Left lobe of liver (tissue), 2 donors: ENCODE results near the gene FRMD4A. TPM values are rescaled to one million over a fixed set of nuclear protein-coding genes. Genes with fewer than 3 reads are reported as not detected.
A peak's percentile ranks its signal among the peaks of the same experiment; 100 is the strongest.

Experiments
- ATAC-seq: fragments of 200-7000 bp; cut with Tn5 transposase; one replicate; pipeline ENCODE4 v1.9.1; 2020; ENCODE audit warnings: mild to moderate bottlenecking, moderate library complexity
- DNase-seq: peaks from one replicate; pipeline ENCODE4 v3.0.0-alpha.2; 2020; ENCODE audit warnings: low spot score
- total RNA-seq: library from RNA; stranded (reverse); gene quantifications from one replicate; pipeline ENCODE4 v1.2.1, GENCODE V29; 2021
- donor health status: DM: no; HTN: no; CAD: no; lungs with moderate emphysema.
- donor health status: DM: no; HTN: yes; CAD: no.

Gene FRMD4A
- total RNA-seq, 1 donor from 2014 or later: 13.8 TPM

- ATAC-seq (no peak), DNase-seq (no peak)
Observed at GRCh38 chr10:13669901-13670300, 660.8 kb downstream of the FRMD4A start.

GRCh38 chr10:13669182-13669855 is 661.4 kb downstream of the FRMD4A start:
- ATAC-seq: peak; percentile 87

GRCh38 chr10:13668126-13668525 is 662.6 kb downstream of the FRMD4A start:
- ATAC-seq (no peak), DNase-seq (no peak)

More at GRCh38 chr10:13669182-13669855, 661.4 kb downstream of the FRMD4A start:
- DNase-seq: no peak

GRCh38 chr10:13665516-13666262 is 665.0 kb downstream of the FRMD4A start:
- ATAC-seq: no peak
- no peak for DNase-seq

GRCh38 chr10:13661256-13661655 is 669.5 kb downstream of the FRMD4A start:
- no peak for DNase-seq

GRCh38 chr10:13660551-13660920 is 670.2 kb downstream of the FRMD4A start:
- no peak for ATAC-seq
- DNase-seq: no peak

More at GRCh38 chr10:13661256-13661655, 669.5 kb downstream of the FRMD4A start:
- ATAC-seq: no peak

- DNase-seq (no peak), ATAC-seq (peak; percentile 84)
Observed at GRCh38 chr10:13659887-13660550, 670.7 kb downstream of the FRMD4A start.

GRCh38 chr10:13658871-13659685 is 671.6 kb downstream of the FRMD4A start:
- no peak for DNase-seq
- ATAC-seq: peak; percentile 51

- DNase-seq (no peak), ATAC-seq (no peak)
Observed at GRCh38 chr10:13658264-13658663, 672.5 kb downstream of the FRMD4A start.

- no peak for DNase-seq
- ATAC-seq: no peak
Observed at GRCh38 chr10:13657101-13657680, 673.5 kb downstream of the FRMD4A start.

GRCh38 chr10:13656337-13657100 is 674.2 kb downstream of the FRMD4A start:
- DNase-seq (no peak), ATAC-seq (no peak)

- no peak for DNase-seq
- ATAC-seq: no peak
Observed at GRCh38 chr10:13654846-13655245, 675.9 kb downstream of the FRMD4A start.

GRCh38 chr10:13654118-13654830 is 676.5 kb downstream of the FRMD4A start:
- DNase-seq (no peak), ATAC-seq (no peak)

GRCh38 chr10:13652860-13653259 is 677.9 kb downstream of the FRMD4A start:
- DNase-seq (no peak), ATAC-seq (no peak)

GRCh38 chr10:13651969-13652720 is 678.6 kb downstream of the FRMD4A start:
- ATAC-seq (no peak), DNase-seq (no peak)

- ATAC-seq: no peak
Observed at GRCh38 chr10:13650961-13651360, 679.8 kb downstream of the FRMD4A start.

GRCh38 chr10:13649844-13650520 is 680.7 kb downstream of the FRMD4A start:
- ATAC-seq (peak; percentile 13), DNase-seq (no peak)

More at GRCh38 chr10:13650961-13651360, 679.8 kb downstream of the FRMD4A start:
- no peak for DNase-seq

- no peak for DNase-seq
- ATAC-seq: no peak
Observed at GRCh38 chr10:13648425-13648824, 682.3 kb downstream of the FRMD4A start.
